IPS-15b (cell line): Measurements from ENCODE around the gene DAPL1.
"Not testable (repeated sequence)": the region's sequence is repeated elsewhere in the genome, so short reads cannot be mapped to it uniquely, and the experiment has no call there.

Source experiments
- H3K27me3 ChIP-seq: one replicate; pipeline ENCODE4 v1.6.1; 2013; ENCODE audit warnings: low read length; ENCODE audit not compliant: control insufficient read depth, insufficient read depth
- H3K36me3 ChIP-seq: one replicate; pipeline ENCODE4 v1.6.1; 2013; ENCODE audit warnings: low read length; ENCODE audit not compliant: control insufficient read depth, insufficient read depth
- H3K4me1 ChIP-seq: one replicate; pipeline ENCODE4 v1.6.1; 2013; ENCODE audit warnings: mild to moderate bottlenecking, low read length; ENCODE audit not compliant: control insufficient read depth, insufficient read depth
- H3K4me3 ChIP-seq: one replicate; pipeline ENCODE4 v1.5.1; 2013; ENCODE audit warnings: low read depth, low read length
- H3K9ac ChIP-seq: one replicate; pipeline ENCODE4 v1.6.1; 2013; ENCODE audit warnings: low read depth, mild to moderate bottlenecking, low read length
- H3K9me3 ChIP-seq: one replicate; pipeline ENCODE4 v1.6.1; 2013; ENCODE audit warnings: mild to moderate bottlenecking, low read length; ENCODE audit not compliant: control insufficient read depth, insufficient read depth

Gene DAPL1

GRCh38 chr2:158828378-158829164 is 33.5 kb downstream of the DAPL1 start:
- no peak overlapping the region for H3K4me3 ChIP-seq
- H3K9me3 ChIP-seq = no peaks in the 10 kb centered on the region
- no peaks in the 10 kb centered on the region for H3K27me3 ChIP-seq
- no peak overlapping the region for H3K9ac ChIP-seq
- H3K36me3 ChIP-seq = no peaks in the 10 kb centered on the region
- H3K4me1 ChIP-seq = peaks cover 5% of the 10 kb centered on the region

- Histone ChIP-seq H3K4me1 (peaks cover 5% of the 10 kb centered on the region), H3K4me3 (no peak overlapping the region), H3K9me3 (no peaks in the 10 kb centered on the region), H3K27me3 (no peaks in the 10 kb centered on the region), H3K9ac (no peak overlapping the region), H3K36me3 (no peaks in the 10 kb centered on the region)
Observed at GRCh38 chr2:158829167-158829566, 34.0 kb downstream of the DAPL1 start.

- peaks cover 5% of the 10 kb centered on the region for H3K4me1 ChIP-seq
- no peaks in the 10 kb centered on the region for H3K27me3 ChIP-seq
- H3K9me3 ChIP-seq = no peaks in the 10 kb centered on the region
- H3K36me3 ChIP-seq = no peaks in the 10 kb centered on the region
- H3K9ac ChIP-seq = no peak overlapping the region
- no peak overlapping the region for H3K4me3 ChIP-seq
Observed at GRCh38 chr2:158830201-158830600, 35.1 kb downstream of the DAPL1 start.

- Histone ChIP-seq H3K9ac (no peak overlapping the region), H3K4me1 (no peaks in the 10 kb centered on the region), H3K27me3 (no peaks in the 10 kb centered on the region), H3K9me3 (no peaks in the 10 kb centered on the region), H3K36me3 (no peaks in the 10 kb centered on the region), H3K4me3 (no peak overlapping the region)
Observed at GRCh38 chr2:158835431-158835830, 40.3 kb downstream of the DAPL1 start.

GRCh38 chr2:158837645-158838044 is 42.5 kb downstream of the DAPL1 start:
- H3K4me1 ChIP-seq = no peaks in the 10 kb centered on the region
- no peaks in the 10 kb centered on the region for H3K27me3 ChIP-seq
- H3K36me3 ChIP-seq = no peaks in the 10 kb centered on the region
- no peak overlapping the region for H3K9ac ChIP-seq
- no peaks in the 10 kb centered on the region for H3K9me3 ChIP-seq
- H3K4me3 ChIP-seq = no peak overlapping the region

- Histone ChIP-seq H3K9ac (no peak overlapping the region), H3K36me3 (no peaks in the 10 kb centered on the region), H3K9me3 (no peaks in the 10 kb centered on the region), H3K4me1 (peaks cover 11% of the 10 kb centered on the region), H3K4me3 (no peak overlapping the region), H3K27me3 (no peaks in the 10 kb centered on the region)
Observed at GRCh38 chr2:158841850-158842249, 46.7 kb downstream of the DAPL1 start.

GRCh38 chr2:158845444-158845843 is 50.3 kb downstream of the DAPL1 start:
- Histone ChIP-seq H3K9me3 (no peaks in the 10 kb centered on the region), H3K36me3 (no peaks in the 10 kb centered on the region), H3K27me3 (no peaks in the 10 kb centered on the region), H3K4me3 (no peak overlapping the region), H3K4me1 (peaks cover 11% of the 10 kb centered on the region), H3K9ac (no peak overlapping the region)

GRCh38 chr2:158845859-158846258 is 50.7 kb downstream of the DAPL1 start:
- H3K36me3 ChIP-seq = no peaks in the 10 kb centered on the region
- H3K4me3 ChIP-seq = no peak overlapping the region
- H3K27me3 ChIP-seq = no peaks in the 10 kb centered on the region
- H3K4me1 ChIP-seq = peaks cover 11% of the 10 kb centered on the region
- H3K9me3 ChIP-seq = no peaks in the 10 kb centered on the region
- no peak overlapping the region for H3K9ac ChIP-seq

- H3K4me3 ChIP-seq, H3K9me3 ChIP-seq, H3K36me3 ChIP-seq, H3K27me3 ChIP-seq, H3K9ac ChIP-seq: not testable (repeated sequence)
- peaks cover 11% of the 10 kb centered on the region for H3K4me1 ChIP-seq
Observed at GRCh38 chr2:158847526-158847925, 52.4 kb downstream of the DAPL1 start.

- not testable (repeated sequence) for H3K36me3 ChIP-seq, H3K27me3 ChIP-seq, H3K9me3 ChIP-seq, H3K4me3 ChIP-seq, H3K9ac ChIP-seq
- peaks cover 11% of the 10 kb centered on the region for H3K4me1 ChIP-seq
Observed at GRCh38 chr2:158848031-158848970, 53.2 kb downstream of the DAPL1 start.

- not testable (repeated sequence) for H3K36me3 ChIP-seq, H3K9me3 ChIP-seq, H3K4me3 ChIP-seq, H3K9ac ChIP-seq, H3K27me3 ChIP-seq, H3K4me1 ChIP-seq
Observed at GRCh38 chr2:158860179-158860578, 65.1 kb downstream of the DAPL1 start.

- not testable (repeated sequence) for H3K36me3 ChIP-seq, H3K4me1 ChIP-seq, H3K9me3 ChIP-seq, H3K27me3 ChIP-seq, H3K4me3 ChIP-seq, H3K9ac ChIP-seq
Observed at GRCh38 chr2:158861626-158862025, 66.5 kb downstream of the DAPL1 start.
